HepG2 (cell line): ENCODE data around the gene SLC28A1. TPM values are rescaled to one million over a fixed set of nuclear protein-coding genes. Genes with fewer than 3 reads are reported as not detected.

Experiments used
- ADNP ChIP-seq: sonication (generic); formaldehyde crosslinking; IDR thresholded peaks from 2 replicates; pipeline ENCODE4 v1.4.0; 2020; ENCODE audit warnings: missing genetic modification reagents
- CBFB ChIP-seq: sonication (generic); formaldehyde crosslinking; IDR thresholded peaks from 2 replicates; pipeline ENCODE4 v1.4.0; 2020; ENCODE audit warnings: missing genetic modification reagents
- CHD4 ChIP-seq: fragments of 200-600 bp; sonication (generic); IDR thresholded peaks from 2 replicates; pipeline ENCODE4 v1.7.0; 2017; ENCODE audit warnings: mild to moderate bottlenecking, low read length, borderline replicate concordance
- GTF2F1 ChIP-seq: fragments of 150-350 bp; IDR thresholded peaks from 2 replicates; pipeline ENCODE4 v1.6.1; 2014; ENCODE audit warnings: low read length
- HDAC2 ChIP-seq: sonication (generic); formaldehyde crosslinking; IDR thresholded peaks from 2 replicates; pipeline ENCODE4 v1.4.0; 2020; ENCODE audit warnings: missing genetic modification reagents
- KDM2A ChIP-seq: sonication (generic); formaldehyde crosslinking; IDR thresholded peaks from 2 replicates; pipeline ENCODE4 v1.4.0; 2020; ENCODE audit warnings: low read depth, missing genetic modification reagents, borderline replicate concordance
- RBAK ChIP-seq: sonication (generic); formaldehyde crosslinking; IDR thresholded peaks from 2 replicates; pipeline ENCODE4 v1.5.1; 2020; ENCODE audit warnings: mild to moderate bottlenecking, missing genetic modification reagents
- REXO4 ChIP-seq: sonication (generic); formaldehyde crosslinking; IDR thresholded peaks from 2 replicates; pipeline ENCODE4 v1.8.0; 2022; ENCODE audit warnings: missing genetic modification reagents, mild to moderate bottlenecking, borderline replicate concordance
- SOX5 ChIP-seq: IDR thresholded peaks from 2 replicates; pipeline ENCODE4 v1.6.1; 2016; ENCODE audit warnings: borderline replicate concordance
- STAG1 ChIP-seq: sonication (generic); formaldehyde crosslinking; IDR thresholded peaks from 2 replicates; pipeline ENCODE4 v1.4.0; 2020; ENCODE audit warnings: missing genetic modification reagents
- TAF1 ChIP-seq: sonication (generic); formaldehyde crosslinking; IDR thresholded peaks from 2 replicates; pipeline ENCODE4 v1.4.0; 2020; ENCODE audit warnings: missing genetic modification reagents
- TBX3 ChIP-seq: fragments of 450-650 bp; IDR thresholded peaks from 2 replicates; pipeline ENCODE4 v1.6.1; 2017; ENCODE audit warnings: antibody characterized with exemption, mild to moderate bottlenecking, inconsistent platforms, borderline replicate concordance
- ZKSCAN5 ChIP-seq: sonication (generic); formaldehyde crosslinking; IDR thresholded peaks from 2 replicates; pipeline ENCODE4 v1.5.1; 2020; ENCODE audit warnings: mild to moderate bottlenecking, missing genetic modification reagents
- ZMYM3 ChIP-seq: sonication (generic); formaldehyde crosslinking; IDR thresholded peaks from 2 replicates; pipeline ENCODE4 v1.5.1; 2020; ENCODE audit warnings: mild to moderate bottlenecking, missing genetic modification reagents
- ZNF878 ChIP-seq: sonication (generic); formaldehyde crosslinking; IDR thresholded peaks from 2 replicates; pipeline ENCODE4 v1.8.1; 2023; ENCODE audit warnings: mild to moderate bottlenecking, missing genetic modification reagents, moderate library complexity
- polyA plus RNA-seq, 8 experiments: library from polyadenylated mRNA; depleted of rRNA in 3 of 8; stranded (reverse) in 7 of 8; unstranded in 1 of 8; fragments of >200 nt; fragmentation: Illumina TruSeq in 4 of 8; extraction: Trizol in 4 of 8; gene quantifications; 2 replicates each; pipeline versions ENCODE4 v1.2.1 to v1.2.3, GENCODE V29; 2011 to 2016; ENCODE audit warnings: low read depth in 4 of 8, missing spikeins in 1 of 8, mixed read lengths in 1 of 8; ENCODE audit not compliant: insufficient read depth in 1 of 8
- total RNA-seq, 5 experiments: library from RNA; depleted of rRNA; stranded (reverse); fragments of >200 nt; fragmentation: Illumina TruSeq; extraction: Trizol; gene quantifications; 2 replicates each; pipeline ENCODE4 v1.2.3, GENCODE V29; 2016; ENCODE audit warnings: low read depth in 1 of 5
- TF ChIP-seq, protein P1 (sequence below): sonication (generic); formaldehyde crosslinking; IDR thresholded peaks from 2 replicates; pipeline ENCODE4 v1.5.0; 2020; ENCODE audit warnings: missing genetic modification reagents
- TF ChIP-seq, protein P2 (sequence below): IDR thresholded peaks from 2 replicates; pipeline ENCODE4 v1.6.1; 2018; ENCODE audit warnings: missing genetic modification reagents, mild to moderate bottlenecking, missing compliant biosample characterization

The SLC28A1 gene
- total and polyA plus RNA-seq, 2 of the 13 experiments (the other 11 are each of a cell fraction or from before 2014, with no cell fraction given): 0.31 to 5.8 TPM

DNA sequence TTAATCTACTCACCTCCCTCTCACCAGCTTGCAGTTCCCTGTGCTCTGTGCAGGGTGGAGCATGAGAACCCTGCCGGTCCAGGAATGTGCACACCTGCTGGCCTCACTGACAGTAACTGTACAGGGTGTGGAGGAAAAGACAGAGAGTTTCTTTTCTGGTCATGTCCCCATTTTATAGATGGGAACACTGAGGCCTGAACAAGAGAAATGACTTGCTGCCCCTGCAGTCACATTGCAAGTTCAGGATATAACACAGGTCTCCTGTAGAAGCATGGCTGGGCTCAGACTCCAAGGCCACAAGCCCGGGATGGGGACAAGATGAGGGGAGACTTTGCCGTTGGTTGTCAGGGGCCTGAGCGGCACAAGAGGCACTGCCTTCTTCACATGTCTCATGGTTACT lies 23.3 kb downstream of the SLC28A1 start (continued):
- TF ChIP-seq, protein P1, sequence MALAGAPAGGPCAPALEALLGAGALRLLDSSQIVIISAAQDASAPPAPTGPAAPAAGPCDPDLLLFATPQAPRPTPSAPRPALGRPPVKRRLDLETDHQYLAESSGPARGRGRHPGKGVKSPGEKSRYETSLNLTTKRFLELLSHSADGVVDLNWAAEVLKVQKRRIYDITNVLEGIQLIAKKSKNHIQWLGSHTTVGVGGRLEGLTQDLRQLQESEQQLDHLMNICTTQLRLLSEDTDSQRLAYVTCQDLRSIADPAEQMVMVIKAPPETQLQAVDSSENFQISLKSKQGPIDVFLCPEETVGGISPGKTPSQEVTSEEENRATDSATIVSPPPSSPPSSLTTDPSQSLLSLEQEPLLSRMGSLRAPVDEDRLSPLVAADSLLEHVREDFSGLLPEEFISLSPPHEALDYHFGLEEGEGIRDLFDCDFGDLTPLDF: no peak
- no peak for TF ChIP-seq KDM2A (CRISPR knock-in tag)
- TF ChIP-seq CHD4: peak; percentile 97; the same call in 1 of the 2 replicates
- TF ChIP-seq HDAC2: 0 out of 2 replicates have a peak, but pooled peaks have one; percentile 29
- TF ChIP-seq SOX5 (CRISPR knock-in tag): no peak
- TF ChIP-seq TAF1 (CRISPR knock-in tag): no peak
- peak; percentile 97 for TF ChIP-seq ZMYM3
- TF ChIP-seq, protein P2, sequence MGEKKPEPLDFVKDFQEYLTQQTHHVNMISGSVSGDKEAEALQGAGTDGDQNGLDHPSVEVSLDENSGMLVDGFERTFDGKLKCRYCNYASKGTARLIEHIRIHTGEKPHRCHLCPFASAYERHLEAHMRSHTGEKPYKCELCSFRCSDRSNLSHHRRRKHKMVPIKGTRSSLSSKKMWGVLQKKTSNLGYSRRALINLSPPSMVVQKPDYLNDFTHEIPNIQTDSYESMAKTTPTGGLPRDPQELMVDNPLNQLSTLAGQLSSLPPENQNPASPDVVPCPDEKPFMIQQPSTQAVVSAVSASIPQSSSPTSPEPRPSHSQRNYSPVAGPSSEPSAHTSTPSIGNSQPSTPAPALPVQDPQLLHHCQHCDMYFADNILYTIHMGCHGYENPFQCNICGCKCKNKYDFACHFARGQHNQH (CRISPR knock-in tag): no peak
- TF ChIP-seq STAG1 (CRISPR knock-in tag): no peak
- peak; percentile 91 for TF ChIP-seq ADNP (CRISPR knock-in tag)
- no peak for TF ChIP-seq CBFB
- no peak for TF ChIP-seq TBX3
- no peak for TF ChIP-seq RBAK (CRISPR knock-in tag)
- no peak for TF ChIP-seq REXO4 (CRISPR knock-in tag)
- no peak for TF ChIP-seq GTF2F1
- TF ChIP-seq ZNF878 (CRISPR knock-in tag): no peak
- no peak for TF ChIP-seq ZKSCAN5 (CRISPR knock-in tag)
